ENCODE data around the gene NPPC. TPM values are rescaled to one million over a fixed set of nuclear protein-coding genes. Genes with fewer than 3 reads are reported as not detected.

Gene NPPC
- total RNA-seq, 1 donor from 2014 or later = 16.5 TPM

- Mint-ChIP-seq H3K36me3 (ENCODE audit: low read depth) (peaks cover 6% of the 10 kb centered on the region), H3K4me1 (peaks cover 26% of the 10 kb centered on the region), H3K27me3 (ENCODE audit: low read depth) (peaks cover 31% of the 10 kb centered on the region), H3K27ac (ENCODE audit: unreplicated experiment) (no peak overlapping the region), H3K9me3 (no peaks in the 10 kb centered on the region), H3K4me3 (peak overlapping the region; percentile 27)
- TF ChIP-seq, protein P1, sequence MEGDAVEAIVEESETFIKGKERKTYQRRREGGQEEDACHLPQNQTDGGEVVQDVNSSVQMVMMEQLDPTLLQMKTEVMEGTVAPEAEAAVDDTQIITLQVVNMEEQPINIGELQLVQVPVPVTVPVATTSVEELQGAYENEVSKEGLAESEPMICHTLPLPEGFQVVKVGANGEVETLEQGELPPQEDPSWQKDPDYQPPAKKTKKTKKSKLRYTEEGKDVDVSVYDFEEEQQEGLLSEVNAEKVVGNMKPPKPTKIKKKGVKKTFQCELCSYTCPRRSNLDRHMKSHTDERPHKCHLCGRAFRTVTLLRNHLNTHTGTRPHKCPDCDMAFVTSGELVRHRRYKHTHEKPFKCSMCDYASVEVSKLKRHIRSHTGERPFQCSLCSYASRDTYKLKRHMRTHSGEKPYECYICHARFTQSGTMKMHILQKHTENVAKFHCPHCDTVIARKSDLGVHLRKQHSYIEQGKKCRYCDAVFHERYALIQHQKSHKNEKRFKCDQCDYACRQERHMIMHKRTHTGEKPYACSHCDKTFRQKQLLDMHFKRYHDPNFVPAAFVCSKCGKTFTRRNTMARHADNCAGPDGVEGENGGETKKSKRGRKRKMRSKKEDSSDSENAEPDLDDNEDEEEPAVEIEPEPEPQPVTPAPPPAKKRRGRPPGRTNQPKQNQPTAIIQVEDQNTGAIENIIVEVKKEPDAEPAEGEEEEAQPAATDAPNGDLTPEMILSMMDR (conservative IDR thresholded peaks at IDR 0.05) = no peak
- DNase-seq (ENCODE audit: low read depth, low spot score) = no peak
These were observed 3.7 kb downstream of the NPPC start for GRCh38 chr2:231922311-231923009.

DNA sequence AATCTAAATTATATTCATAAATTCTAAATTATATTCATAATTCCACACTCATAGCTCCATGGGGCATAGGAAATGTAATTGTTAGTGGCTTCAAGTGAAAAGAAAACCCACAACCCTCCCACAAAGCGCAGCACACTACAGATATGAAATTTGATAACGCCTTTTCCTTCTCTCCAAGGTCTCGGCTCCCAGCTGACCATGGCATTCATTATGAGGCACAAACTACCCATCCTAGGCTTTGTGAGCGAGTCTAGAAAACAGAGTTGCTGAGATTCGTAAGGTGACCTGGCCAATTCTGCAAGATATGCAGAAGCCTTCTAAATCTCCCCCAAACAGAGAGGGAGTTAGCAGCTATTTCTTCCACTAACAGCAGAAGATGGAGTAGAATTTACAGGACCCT is 5.4 kb downstream of the NPPC start:
- TF ChIP-seq, protein P1 (conservative IDR thresholded peaks at IDR 0.05) = no peak
- peak overlapping the region; percentile 32 for H3K4me3 Mint-ChIP-seq
- peaks cover 6% of the 10 kb centered on the region for H3K36me3 Mint-ChIP-seq (ENCODE audit: low read depth)
- H3K4me1 Mint-ChIP-seq = peaks cover 14% of the 10 kb centered on the region
- no peaks in the 10 kb centered on the region for H3K9me3 Mint-ChIP-seq
- no peak for DNase-seq (ENCODE audit: low read depth, low spot score)
- no peak overlapping the region for H3K27ac Mint-ChIP-seq (ENCODE audit: unreplicated experiment)
- peaks cover 19% of the 10 kb centered on the region for H3K27me3 Mint-ChIP-seq (ENCODE audit: low read depth)

DNA sequence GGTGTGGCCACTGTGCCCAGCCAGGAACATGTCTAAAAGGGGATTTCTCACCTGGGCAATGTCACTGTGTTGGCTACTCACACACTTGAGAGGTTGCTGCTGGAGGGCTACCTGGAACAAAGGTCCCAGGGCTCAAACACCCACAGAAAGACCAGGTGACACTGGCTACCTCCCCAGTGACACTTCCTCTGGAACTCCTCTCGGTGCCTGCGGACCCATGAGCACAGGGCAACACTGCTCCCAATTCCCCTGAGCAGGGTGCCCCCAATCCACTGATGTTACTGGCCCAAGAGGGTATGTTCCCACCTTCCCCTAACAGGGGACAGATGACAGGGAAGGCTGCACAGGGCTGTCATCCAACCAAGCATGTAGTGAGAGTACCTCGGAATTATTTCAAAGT is 5.8 kb downstream of the NPPC start:
- Mint-ChIP-seq H3K4me3 (no peak overlapping the region), H3K36me3 (ENCODE audit: low read depth) (peaks cover 6% of the 10 kb centered on the region), H3K27ac (ENCODE audit: unreplicated experiment) (no peak overlapping the region), H3K27me3 (ENCODE audit: low read depth) (peaks cover 18% of the 10 kb centered on the region), H3K9me3 (no peaks in the 10 kb centered on the region), H3K4me1 (peaks cover 14% of the 10 kb centered on the region)
- DNase-seq (ENCODE audit: low read depth, low spot score) = no peak
- TF ChIP-seq, protein P1 (conservative IDR thresholded peaks at IDR 0.05) = no peak

DNA sequence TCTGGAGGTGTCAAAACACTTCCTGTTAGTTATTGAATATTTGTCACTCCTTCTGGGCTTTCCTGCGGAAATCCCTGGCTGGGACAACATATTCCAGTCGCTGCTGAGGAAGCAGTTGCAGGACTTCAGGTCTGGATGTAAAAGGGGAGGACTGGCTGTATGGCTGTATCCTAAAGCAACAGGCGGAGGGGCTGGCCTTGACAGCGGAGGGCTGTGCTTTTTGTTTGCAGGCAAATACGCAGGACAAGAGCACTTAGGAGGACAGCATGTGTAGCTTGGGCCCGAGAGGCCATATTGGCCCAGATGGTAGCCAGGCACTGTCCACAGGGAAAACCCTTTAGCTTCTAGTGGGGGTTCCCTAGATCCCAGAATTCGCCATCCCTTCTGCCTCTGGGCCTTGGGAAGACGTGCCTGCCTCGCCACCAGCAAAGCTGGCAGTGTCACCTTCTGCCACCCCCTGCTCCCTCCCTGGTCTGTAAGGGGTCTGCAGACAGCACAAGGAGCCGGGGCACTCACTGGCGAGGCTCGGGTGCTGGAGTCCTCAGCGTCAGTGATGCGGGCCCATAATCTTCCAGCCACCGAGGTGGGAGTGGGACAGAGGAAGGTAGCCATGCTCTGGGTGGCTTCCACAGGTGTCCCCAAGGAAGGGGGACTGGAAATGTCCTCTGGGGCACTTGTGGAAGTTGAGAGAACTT is 6.7 kb downstream of the NPPC start:
- TF ChIP-seq, protein P1 (conservative IDR thresholded peaks at IDR 0.05) = no peak
- DNase-seq (ENCODE audit: low read depth, low spot score) = no peak
- Mint-ChIP-seq H3K36me3 (ENCODE audit: low read depth) (peaks cover 6% of the 10 kb centered on the region), H3K9me3 (no peaks in the 10 kb centered on the region), H3K27me3 (ENCODE audit: low read depth) (peaks cover 11% of the 10 kb centered on the region), H3K4me1 (peaks cover 9% of the 10 kb centered on the region), H3K4me3 (peak overlapping the region; percentile 10), H3K27ac (ENCODE audit: unreplicated experiment) (peak overlapping the region; percentile 50)

DNA sequence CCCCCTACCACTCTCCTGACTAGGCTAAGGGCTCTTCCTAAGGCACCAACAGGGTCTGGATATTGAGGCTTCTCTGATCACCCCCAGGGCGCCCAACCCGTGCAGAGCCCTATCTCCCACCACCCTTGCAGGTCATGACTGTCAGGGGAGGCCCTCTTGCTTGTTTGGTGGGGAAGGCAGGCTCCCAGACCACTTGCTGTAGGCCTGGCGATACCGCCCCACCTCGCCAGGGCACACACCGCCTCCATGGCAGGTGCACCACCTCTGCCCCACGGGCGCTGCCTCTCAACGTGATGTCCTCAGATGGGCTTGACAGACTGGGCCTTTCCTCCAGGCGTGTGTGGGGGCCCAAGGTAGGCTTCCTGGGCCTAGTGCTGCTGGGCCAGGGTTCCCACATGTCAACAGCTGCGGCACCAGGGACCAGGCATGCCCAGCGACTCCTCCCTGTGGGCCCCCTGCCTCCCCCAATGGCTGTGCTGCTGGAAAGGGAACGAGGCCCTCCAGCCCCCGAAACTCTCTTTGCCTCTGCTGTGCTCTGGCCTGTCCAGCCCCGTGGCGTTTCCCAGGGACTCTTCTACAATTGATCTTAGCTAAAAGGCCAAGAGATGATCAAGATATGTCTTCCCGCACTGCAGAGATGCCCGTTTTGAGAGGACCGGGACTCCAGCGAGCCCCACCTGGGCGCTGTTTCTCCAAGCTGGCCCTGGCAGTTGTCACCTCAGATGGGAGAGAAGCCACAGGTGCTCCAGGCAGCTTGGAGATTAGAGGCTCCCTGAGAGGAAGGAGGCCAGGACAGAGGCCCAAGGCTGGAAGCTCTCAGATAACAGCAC is 7.5 kb downstream of the NPPC start:
- no peak overlapping the region for H3K4me3 Mint-ChIP-seq
- H3K27me3 Mint-ChIP-seq (ENCODE audit: low read depth) = peaks cover 3% of the 10 kb centered on the region
- no peak for DNase-seq (ENCODE audit: low read depth, low spot score)
- peak overlapping the region; percentile 50 for H3K27ac Mint-ChIP-seq (ENCODE audit: unreplicated experiment)
- no peaks in the 10 kb centered on the region for H3K9me3 Mint-ChIP-seq
- TF ChIP-seq, protein P1 (conservative IDR thresholded peaks at IDR 0.05) = no peak
- H3K4me1 Mint-ChIP-seq = peaks cover 1% of the 10 kb centered on the region
- peaks cover 2% of the 10 kb centered on the region for H3K36me3 Mint-ChIP-seq (ENCODE audit: low read depth)
